Neural cell (in vitro differentiated cells): Measurements from ENCODE around the gene NEURL2.

Experiments
- CTCF ChIP-seq: fragments of 450-650 bp; IDR thresholded peaks from 2 replicates; pipeline ENCODE4 v1.5.1; 2014; ENCODE audit warnings: antibody characterized with exemption, mild to moderate bottlenecking, moderate library complexity; ENCODE audit not compliant: poor library complexity, severe bottlenecking
- TAF1 ChIP-seq: IDR thresholded peaks from 2 replicates; pipeline ENCODE4 v1.6.1; 2012; ENCODE audit warnings: low read depth

- TF ChIP-seq CTCF (no peak), TAF1 (no peak)
These were observed 41.9 kb downstream of the NEURL2 start for GRCh38 chr20:45848969-45849582.
